Smooth muscle cell (in vitro differentiated cells): ENCODE measurements around the gene SGTB. TPM values are rescaled to one million over a fixed set of nuclear protein-coding genes. Genes with fewer than 3 reads are reported as not detected.

Source experiments
- DNase-seq: peaks from one replicate; lab custom pipeline; 2025; ENCODE audit not compliant: unreplicated experiment; lab: John Stamatoyannopoulos, UW
- H2AFZ ChIP-seq: fragments of 200-600 bp; sonication (generic); 2 replicates; pipeline ENCODE4 v1.6.0; 2016; ENCODE audit warnings: antibody characterized with exemption, low read depth, mild to moderate bottlenecking
- H3F3A ChIP-seq: fragments of 200-600 bp; sonication (generic); 2 replicates; pipeline ENCODE4 v1.6.0; 2017; ENCODE audit warnings: antibody characterized with exemption, low read depth
- H3K27ac ChIP-seq: fragments of 200-600 bp; sonication (generic); 2 replicates; pipeline ENCODE4 v1.5.1; 2016; ENCODE audit warnings: low read depth, mild to moderate bottlenecking
- H3K27me3 ChIP-seq: fragments of 200-600 bp; sonication (generic); 2 replicates; pipeline ENCODE4 v1.6.1; 2016; ENCODE audit warnings: low read depth, mild to moderate bottlenecking
- H3K36me3 ChIP-seq: fragments of 200-600 bp; sonication (generic); 2 replicates; pipeline ENCODE4 v1.5.1; 2016; ENCODE audit warnings: low read depth
- H3K4me1 ChIP-seq: fragments of 200-600 bp; sonication (generic); 2 replicates; pipeline ENCODE4 v1.5.1; 2016; ENCODE audit warnings: low read depth
- H3K4me2 ChIP-seq: fragments of 200-600 bp; sonication (generic); 2 replicates; pipeline ENCODE4 v1.6.0; 2016; ENCODE audit warnings: mild to moderate bottlenecking
- H3K4me3 ChIP-seq: fragments of 200-600 bp; sonication (generic); 2 replicates; pipeline ENCODE4 v1.5.1; 2016; ENCODE audit warnings: mild to moderate bottlenecking
- H3K79me2 ChIP-seq: fragments of 200-600 bp; sonication (generic); 2 replicates; pipeline ENCODE4 v1.6.0; 2016; ENCODE audit warnings: low read depth, mild to moderate bottlenecking
- H3K9ac ChIP-seq: fragments of 200-600 bp; sonication (generic); 2 replicates; pipeline ENCODE4 v1.6.0; 2016; ENCODE audit warnings: low read depth
- H3K9me3 ChIP-seq: fragments of 200-600 bp; sonication (generic); replicated peaks from 2 replicates; pipeline ENCODE4 v1.5.1; 2016; ENCODE audit warnings: low read depth
- H4K20me1 ChIP-seq: fragments of 200-600 bp; sonication (generic); 2 replicates; pipeline ENCODE4 v1.6.0; 2016; ENCODE audit warnings: low read depth
- CTCF ChIP-seq: fragments of 200-600 bp; sonication (generic); IDR thresholded peaks from 2 replicates; pipeline ENCODE4 v1.5.1; 2017; ENCODE audit warnings: borderline replicate concordance, mild to moderate bottlenecking, antibody characterized with exemption; ENCODE audit not compliant: insufficient read depth, poor library complexity, severe bottlenecking
- WGBS: methylation state at CpG from one replicate; pipeline ENCODE4 v1.1.7; 2016; ENCODE audit warnings: low lambda C conversion rate; 5-methylcytosine and 5-hydroxymethylcytosine counted together
- polyA plus RNA-seq: library from polyadenylated mRNA; unstranded; fragments of >200 nt; fragmentation: Nextera tagmentation; extraction: Ambion mirVana; gene quantifications from 2 replicates; pipeline ENCODE4 v1.2.1, GENCODE V29; 2016
- total RNA-seq: library from RNA; depleted of rRNA; stranded (reverse); fragments of >200 nt; gene quantifications from 2 replicates; pipeline ENCODE4 v1.2.3, GENCODE V29; 2014

The SGTB gene
- total and polyA plus RNA-seq, 2 experiments from 2014 or later: 5.3 to 12.8 TPM

GRCh38 chr5:65722575-65723403 lies 880 bp upstream of the SGTB start:
- no peak for TF ChIP-seq CTCF
- peaks cover 21% of the 10 kb centered on the region for H4K20me1 ChIP-seq
- peak; percentile 16 for DNase-seq
- 1% methylated on average over 28 of the region's 28 CpGs for WGBS
- peak overlapping the region; percentile 84 for H3K9ac ChIP-seq
- H3K27ac ChIP-seq: peak overlapping the region; percentile 41
- peak overlapping the region; percentile 83 for H3K4me3 ChIP-seq
- H3K27me3 ChIP-seq: no peaks in the 10 kb centered on the region
- H3K4me2 ChIP-seq: peak overlapping the region; percentile 85
- no peaks in the 10 kb centered on the region for H3K9me3 ChIP-seq
- peaks cover 51% of the 10 kb centered on the region for H3K79me2 ChIP-seq
- H3K4me1 ChIP-seq: peaks cover 7% of the 10 kb centered on the region
- H3K36me3 ChIP-seq: no peaks in the 10 kb centered on the region
- H3F3A ChIP-seq: peaks cover 6% of the 10 kb centered on the region
- H2AFZ ChIP-seq: peak overlapping the region; percentile 87

- peak; percentile 37 for DNase-seq
- 5% methylated on average over 19 of the region's 19 CpGs for WGBS
- Histone ChIP-seq H3F3A (peaks cover 6% of the 10 kb centered on the region), H4K20me1 (peaks cover 6% of the 10 kb centered on the region), H3K36me3 (peaks cover 4% of the 10 kb centered on the region), H3K4me2 (peak overlapping the region; percentile 85), H3K27ac (peak overlapping the region; percentile 72), H3K4me1 (peaks cover 7% of the 10 kb centered on the region), H3K79me2 (peaks cover 47% of the 10 kb centered on the region), H3K4me3 (peak overlapping the region; percentile 83), H2AFZ (peak overlapping the region; percentile 96), H3K27me3 (no peaks in the 10 kb centered on the region), H3K9me3 (no peaks in the 10 kb centered on the region), H3K9ac (peak overlapping the region; percentile 89)
- TF ChIP-seq CTCF: no peak
Measured at GRCh38 chr5:65721050-65721719, 724 bp downstream of the SGTB start.

GRCh38 chr5:65718576-65719310 lies 3.2 kb downstream of the SGTB start:
- peaks cover 43% of the 10 kb centered on the region for H3K79me2 ChIP-seq
- H3K9me3 ChIP-seq: no peaks in the 10 kb centered on the region
- H3K4me1 ChIP-seq: peaks cover under 1% of the 10 kb centered on the region
- H2AFZ ChIP-seq: no peak overlapping the region
- no peak overlapping the region for H3K27ac ChIP-seq
- peaks cover 6% of the 10 kb centered on the region for H3F3A ChIP-seq
- no peak overlapping the region for H3K4me2 ChIP-seq
- H3K36me3 ChIP-seq: peaks cover 4% of the 10 kb centered on the region
- H3K27me3 ChIP-seq: no peaks in the 10 kb centered on the region
- peaks cover 5% of the 10 kb centered on the region for H4K20me1 ChIP-seq
- DNase-seq: no peak
- no peak overlapping the region for H3K9ac ChIP-seq
- TF ChIP-seq CTCF: no peak
- no peak overlapping the region for H3K4me3 ChIP-seq
